GM21576 (cell line): ENCODE data around the gene MRTO4.
"Not testable (repeated sequence)": the region's sequence is repeated elsewhere in the genome, so short reads cannot be mapped to it uniquely, and the experiment has no call there.

Experiments used
- ATAC-seq: cut with Tn5 transposase; IDR thresholded peaks from one replicate; pipeline ENCODE4 v1.9.1; 2021; ENCODE audit warnings: mild to moderate bottlenecking, moderate library complexity; ENCODE audit not compliant: unreplicated experiment

The MRTO4 gene

DNA sequence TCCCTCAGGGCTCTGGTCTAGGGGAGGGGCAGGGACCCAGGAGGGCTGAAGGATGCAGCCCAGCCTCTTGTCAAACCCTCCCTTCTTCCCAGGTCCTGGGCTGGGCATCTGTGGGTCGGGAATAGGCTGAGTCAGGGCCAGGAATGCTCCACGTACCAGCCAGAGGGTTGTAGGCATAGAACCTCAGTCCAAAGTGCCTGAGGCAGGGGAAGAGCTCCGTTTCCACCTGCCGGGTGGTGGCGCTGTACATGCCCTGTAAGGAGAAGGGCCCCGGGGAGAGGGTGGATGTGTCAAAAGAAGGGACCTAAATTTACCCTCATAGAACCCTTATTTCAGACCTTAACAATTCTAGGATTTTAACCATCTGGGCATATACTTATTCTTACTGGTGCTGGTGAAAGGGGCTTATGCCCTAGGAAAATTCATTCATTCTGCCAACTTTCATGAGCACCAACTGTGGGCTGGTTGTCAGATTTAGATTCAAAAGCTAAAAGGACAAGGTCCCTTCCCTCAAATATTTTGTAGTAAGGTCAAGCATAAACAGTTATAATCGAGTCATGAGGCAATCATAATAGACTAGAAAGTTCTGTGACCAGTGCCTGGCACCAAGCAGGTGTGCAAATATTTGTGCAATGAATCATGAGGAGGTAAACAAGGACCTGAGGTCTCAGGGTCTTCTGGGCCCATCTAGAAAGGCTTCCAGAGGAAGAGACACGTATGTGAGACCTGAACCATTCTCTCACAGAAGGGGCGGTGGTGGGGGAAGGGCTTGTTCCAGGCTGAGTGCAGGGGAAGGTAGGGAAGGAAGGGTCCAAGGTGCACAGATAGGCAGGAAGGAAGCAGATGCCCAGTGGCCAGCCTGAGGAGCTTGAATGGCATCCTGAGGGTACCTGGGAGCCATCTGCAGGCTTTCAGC, 18.1 kb downstream of the MRTO4 start:
- not testable (repeated sequence) for ATAC-seq

GRCh38 chr1:19270343-19270730, 18.7 kb downstream of the MRTO4 start:
- not testable (repeated sequence) for ATAC-seq

DNA sequence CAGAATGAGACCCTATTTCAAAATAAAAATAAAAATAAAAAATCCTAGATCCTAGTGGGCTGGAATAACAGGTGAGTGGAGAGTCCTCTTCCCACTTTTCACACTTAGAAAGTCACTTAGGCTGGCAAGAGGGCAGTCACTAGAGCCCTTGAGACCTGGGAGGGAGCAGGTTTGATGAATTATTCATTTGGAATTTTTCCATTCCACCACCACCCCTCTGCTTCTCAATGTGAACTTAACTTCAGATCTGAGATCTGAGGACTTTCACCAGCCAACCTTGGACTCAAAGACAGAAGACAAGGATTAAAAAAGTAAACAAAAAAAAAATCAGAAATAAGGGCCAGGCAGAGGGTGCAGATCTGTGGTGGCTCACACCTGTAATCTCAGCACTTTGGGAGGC, 20.5 kb downstream of the MRTO4 start:
- ATAC-seq = no peak

DNA sequence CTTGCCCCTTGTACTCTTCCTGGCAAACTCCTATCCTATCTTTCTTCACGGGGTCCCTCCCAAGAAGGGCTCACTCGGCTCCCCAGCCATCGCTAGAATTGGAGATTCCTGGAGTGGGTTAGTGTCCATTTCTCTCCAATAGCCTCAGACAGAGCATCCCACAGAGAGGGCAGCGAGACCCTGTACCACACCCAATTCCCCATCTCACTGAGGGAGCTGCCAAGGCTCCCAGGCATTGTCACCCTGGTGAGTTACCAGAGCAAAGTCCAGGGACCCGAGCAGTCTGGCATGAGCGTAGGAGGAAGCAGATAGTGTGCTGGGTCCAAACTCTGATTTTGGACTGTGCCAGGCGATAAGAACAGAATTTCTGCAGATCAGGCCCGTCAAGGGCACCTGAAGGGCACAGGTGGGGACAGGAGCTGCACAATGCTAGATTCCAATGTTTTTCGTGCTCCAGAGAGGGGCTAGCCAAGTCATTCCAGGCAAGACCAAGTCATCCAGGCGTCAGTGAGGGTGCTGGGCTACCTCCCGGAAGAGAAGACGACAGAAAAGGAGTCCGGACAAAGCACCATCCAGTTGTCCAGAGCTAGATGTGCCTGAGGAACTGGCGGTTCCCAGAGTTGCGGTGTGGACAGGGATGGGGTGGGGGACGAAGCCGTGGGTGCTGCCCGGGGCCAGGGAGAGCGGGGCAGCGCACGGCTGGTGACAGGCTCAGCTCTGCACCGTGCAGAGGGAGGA, 21.7 kb downstream of the MRTO4 start:
- no peak for ATAC-seq

GRCh38 chr1:19273844-19274531, 22.4 kb downstream of the MRTO4 start:
- ATAC-seq = not testable (repeated sequence)

DNA sequence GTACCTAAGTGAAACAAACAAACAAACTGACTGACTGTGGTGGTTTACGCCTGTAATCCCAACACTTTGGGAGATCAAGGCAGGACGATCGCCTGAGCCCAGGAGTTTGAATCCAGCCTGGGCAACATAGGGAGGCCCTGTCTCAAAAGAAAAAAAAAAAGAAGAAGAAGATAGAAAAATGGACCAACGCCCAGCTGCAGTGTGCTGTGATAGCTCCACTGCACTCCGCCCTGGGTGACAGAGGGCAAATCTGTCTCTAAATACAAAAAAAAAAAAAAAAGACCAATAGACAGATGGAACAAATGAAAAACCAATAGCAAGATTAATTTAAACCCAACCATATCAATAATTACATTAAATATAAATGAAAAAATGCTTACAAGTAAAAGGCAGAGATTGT, 23.0 kb downstream of the MRTO4 start:
- no peak for ATAC-seq

GRCh38 chr1:19283891-19284290, 32.3 kb downstream of the MRTO4 start:
- ATAC-seq = no peak

DNA sequence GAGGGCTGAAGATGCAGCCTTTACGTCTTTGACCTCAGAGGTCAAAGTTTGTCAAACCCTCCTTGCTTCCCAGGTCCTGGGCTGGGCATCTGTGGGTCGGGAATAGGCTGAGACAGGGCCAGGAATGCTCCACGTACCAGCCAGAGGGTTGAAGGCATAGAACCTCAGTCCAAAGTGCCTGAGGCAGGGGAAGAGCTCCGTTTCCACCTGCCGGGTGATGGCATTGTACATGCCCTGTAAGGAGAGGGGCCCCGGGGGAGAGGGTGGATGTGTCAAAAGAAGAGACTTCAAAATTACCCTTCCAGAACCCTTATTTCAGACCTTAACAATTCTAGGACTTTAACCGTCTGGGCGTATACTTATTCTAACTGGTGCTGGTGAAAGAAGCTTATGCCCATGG, 33.3 kb downstream of the MRTO4 start:
- ATAC-seq = no peak

DNA sequence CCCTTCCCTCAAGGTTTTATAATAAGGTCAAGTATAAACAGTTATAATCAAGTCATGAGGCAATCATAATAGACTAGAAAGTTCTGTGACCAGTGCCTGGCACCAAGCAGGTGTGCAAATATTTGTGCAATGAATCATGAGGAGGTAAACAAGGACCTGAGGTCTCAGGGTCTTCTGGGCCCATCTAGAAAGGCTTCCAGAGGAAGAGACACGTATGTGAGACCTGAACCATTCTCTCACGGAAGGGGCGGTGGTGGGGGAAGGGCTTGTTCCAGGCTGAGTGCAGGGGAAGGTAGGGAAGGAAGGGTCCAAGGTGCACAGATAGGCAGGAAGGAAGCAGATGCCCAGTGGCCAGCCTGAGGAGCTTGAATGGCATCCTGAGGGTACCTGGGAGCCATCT, 33.8 kb downstream of the MRTO4 start:
- ATAC-seq = not testable (repeated sequence)

DNA sequence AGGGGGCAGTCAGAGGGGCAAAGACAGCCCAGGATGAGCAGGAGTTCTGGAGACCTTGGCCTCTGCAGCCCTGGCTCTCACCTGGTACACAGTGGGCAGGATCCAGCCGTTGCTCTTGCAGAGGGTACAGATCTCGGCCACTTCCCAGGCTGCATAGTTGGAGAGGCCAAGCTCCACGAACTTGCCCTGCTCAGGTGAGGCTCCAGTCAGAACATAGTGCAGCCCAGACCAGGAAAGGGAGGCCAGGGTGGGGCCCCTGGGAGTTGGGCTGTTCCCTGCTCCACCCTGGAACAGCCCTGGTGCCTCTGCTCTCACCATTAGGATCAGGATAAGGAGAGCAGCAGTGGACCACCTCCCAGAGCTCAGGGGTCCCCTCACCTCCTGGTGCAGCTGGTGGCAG, 34.2 kb downstream of the MRTO4 start:
- ATAC-seq = not testable (repeated sequence)

DNA sequence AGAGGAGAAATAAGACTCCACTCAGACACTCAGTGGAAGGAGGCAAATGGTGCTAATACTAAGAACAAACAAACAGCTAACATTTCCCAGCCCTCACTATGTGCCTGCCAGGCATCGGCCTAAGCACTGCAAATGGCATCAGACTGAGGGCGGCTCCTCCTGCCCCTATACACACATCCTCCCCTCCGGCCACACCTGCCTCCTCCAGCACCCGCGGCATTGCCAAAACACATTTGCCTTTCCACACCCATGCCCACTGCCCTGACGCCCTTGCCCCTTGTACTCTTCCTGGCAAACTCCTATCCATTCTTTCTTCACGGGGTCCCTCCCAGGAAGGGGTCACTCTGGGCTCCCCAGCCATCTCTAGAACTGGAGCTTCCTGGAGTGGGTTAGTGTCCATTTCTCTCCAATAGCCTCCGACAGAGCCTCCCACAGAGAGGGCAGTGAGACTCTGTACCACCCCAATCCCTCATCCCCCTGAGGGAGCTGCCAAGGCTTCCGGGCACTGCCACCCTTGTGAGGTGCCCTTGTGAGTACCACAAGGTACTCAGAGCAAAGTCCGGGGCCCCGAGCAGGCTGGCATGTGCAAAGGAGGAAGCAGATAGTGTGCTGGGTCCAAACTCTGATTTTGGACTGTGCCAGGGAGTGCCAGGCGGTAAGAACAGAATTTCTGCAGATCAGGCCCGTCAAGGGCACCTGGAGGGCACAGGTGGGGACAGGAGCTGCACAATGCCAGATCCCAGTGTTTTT, 36.0 kb downstream of the MRTO4 start:
- ATAC-seq = no peak

DNA sequence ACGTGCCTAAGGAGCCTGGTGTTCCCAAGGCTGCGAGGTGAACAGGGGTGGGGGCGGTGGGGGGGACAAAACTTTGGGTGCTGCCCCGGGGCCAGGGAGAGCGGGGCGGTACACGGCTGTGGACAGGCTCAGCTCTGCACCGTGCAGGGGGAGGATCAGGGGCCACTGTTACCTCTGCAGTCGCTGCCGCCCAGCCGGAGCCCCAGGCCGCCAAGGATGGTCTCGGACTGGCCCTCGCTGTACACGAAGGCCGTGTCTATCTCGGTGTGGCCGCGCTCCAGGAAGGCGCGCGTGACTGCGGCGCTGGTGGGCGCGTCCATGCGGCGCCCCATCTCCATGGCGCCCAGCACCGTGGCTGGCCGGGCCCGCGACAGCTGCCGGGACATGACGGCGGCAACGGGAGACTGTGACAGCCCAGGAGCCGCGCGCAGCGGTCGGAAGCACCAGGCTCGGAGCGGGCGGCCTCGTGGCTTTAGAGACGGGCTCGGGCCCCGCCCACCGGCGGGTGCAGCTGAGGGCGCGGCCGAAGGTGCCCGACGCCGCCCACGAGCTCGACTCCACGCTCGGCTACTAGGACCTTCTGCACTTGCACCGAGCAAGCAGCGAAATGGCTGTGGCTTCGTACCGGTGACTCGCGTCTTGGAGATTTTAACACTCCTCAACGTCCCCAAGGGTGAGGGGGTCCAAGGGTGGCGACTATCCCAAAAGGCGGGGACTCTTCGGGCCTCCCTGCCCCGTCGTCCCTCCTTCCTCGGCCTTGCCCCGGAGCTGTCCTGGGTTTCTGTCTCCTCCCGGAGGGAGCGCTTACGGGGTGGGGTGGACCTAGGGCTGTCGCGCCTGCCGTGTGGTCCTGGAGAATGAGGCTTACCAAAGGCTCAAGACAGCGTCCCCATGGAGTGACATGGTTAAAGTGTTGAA, 37.0 kb downstream of the MRTO4 start, which contains the start of gene AKR7A3:
TSS of gene AKR7A3 (minus strand) at position 447 of the 918 bp plus-strand sequence. CDS start at position 386, 61 bp downstream.
- not testable (repeated sequence) for ATAC-seq

- ATAC-seq = no peak
Measured at GRCh38 chr1:19289244-19289643, 37.6 kb downstream of the MRTO4 start.

DNA sequence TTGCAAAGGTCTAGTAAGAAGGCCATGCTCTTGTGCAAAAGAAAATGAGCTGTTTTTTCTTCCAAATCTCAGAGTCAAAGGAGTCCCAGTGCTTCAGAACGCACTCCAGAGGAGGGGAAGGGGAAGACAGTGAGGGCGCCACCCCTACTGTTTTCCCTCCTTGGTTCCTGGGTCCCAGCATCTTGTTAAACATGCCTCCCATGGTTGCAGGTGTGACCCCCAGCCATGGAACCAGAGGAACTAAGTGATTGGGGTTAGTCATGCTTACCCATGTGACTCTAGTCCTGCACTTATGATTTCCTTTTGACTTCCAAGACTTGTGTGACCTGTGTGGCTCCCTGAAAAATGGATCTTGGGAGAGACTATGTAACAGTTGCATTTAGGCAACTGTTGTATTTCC, 43.0 kb downstream of the MRTO4 start:
- no peak for ATAC-seq

DNA sequence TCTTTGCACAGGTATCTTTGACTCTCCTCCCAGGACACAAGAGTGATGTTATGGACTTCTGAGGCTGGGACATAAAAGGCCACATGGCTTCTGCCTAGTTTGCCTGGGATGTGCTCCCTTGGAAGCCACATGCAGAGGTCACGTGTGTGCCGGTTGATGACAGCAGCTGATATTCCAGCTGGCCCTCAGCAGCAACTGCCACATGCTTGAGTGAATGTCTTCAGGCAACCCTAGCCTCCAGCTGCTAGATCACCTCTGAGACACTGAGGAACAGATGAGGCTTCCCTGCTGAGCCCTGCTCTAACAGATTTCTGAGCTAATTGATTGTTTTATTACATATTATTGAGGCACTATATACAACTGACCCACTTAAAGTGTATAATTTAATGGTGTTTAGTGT, 48.6 kb downstream of the MRTO4 start:
- no peak for ATAC-seq

DNA sequence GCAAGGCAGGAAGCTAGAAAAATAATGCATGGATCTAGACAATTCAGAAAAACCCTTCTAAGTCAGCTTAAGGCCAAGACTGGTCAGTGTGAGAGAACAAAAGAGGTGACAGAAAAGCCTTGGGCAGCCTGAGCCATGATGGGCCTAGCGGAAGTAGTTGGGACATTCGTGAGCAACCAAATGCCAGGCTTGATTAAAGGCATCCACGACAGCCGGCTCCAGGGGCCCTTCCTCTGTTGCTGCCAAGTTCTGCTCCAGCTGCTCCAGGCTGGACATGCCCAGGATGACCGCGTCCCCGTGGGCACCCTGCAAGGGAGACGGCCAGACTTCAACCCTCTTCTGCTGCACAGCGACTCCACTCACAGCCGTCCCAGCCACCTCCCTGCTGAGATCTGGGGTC, 52.5 kb downstream of the MRTO4 start:
- ATAC-seq = not testable (repeated sequence)

DNA sequence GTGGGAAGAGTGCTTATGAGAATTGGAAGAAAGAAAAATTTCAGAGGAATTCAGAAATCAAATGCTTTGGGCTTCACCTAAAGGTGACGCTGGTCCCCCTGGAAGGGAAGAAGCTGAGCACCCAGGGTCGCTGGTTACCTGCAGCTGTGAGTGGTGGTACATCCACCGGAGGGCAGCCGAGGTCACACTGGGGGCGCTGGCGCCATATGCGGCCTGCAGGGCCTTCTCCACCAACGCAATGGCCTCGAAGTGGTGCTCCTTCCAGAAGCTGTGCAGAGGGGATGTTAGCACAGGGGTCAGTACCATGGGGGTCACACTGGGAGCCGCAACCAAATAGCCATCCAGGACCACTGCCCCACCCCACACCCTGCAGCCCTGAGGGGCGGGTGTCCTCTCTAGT, 54.3 kb downstream of the MRTO4 start:
- ATAC-seq = no peak

GRCh38 chr1:19306941-19307340, 55.3 kb downstream of the MRTO4 start:
- no peak for ATAC-seq

DNA sequence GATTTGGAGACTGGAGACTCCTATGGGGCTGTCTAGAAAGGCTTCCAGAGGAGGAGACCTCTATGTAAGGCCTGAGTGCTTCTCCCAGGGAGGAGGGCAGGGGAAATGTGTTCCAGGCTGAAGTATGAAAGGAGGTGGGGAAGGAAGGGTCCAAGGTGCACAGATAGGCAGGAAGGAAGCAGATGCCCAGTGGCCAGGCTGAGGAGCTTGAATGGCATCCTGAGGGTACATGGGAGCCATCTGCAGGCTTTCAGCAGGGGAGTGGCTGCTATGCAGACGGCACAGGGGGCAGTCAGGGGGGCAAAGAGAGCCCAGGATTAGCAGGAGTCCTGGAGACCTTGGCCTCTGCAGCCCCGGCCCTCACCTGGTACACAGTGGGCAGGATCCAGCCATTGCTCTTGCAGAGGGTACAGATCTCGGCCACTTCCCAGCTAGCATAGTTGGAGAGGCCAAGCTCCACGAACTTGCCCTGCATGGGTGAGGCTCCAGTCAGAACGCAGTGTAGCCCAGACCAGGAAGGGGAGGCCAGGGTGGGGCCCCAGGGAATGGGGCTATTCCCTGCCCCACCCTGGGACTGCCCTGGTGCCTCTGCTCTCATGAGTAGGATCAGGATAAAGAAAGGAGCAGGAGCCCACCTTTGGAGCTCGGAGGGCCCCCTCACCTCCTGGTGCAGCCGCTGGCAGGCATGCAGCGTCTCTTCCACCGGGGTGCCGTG, 56.3 kb downstream of the MRTO4 start:
- ATAC-seq = no peak
